Fibroblast of lung (primary cell): ENCODE results near the gene RBPJL.

ENCODE experiments used
- CTCF ChIP-seq, 2 donors: IDR thresholded peaks in 1 of 2; conservative IDR thresholded peaks in 1 of 2; 1 replicate in 1 of 2; 2 replicates in 1 of 2; pipeline ENCODE4 v1.5.1; 2011 to 2012; ENCODE audit warnings: low read length in 2 of 2, control low read depth in 1 of 2, inconsistent platforms in 1 of 2, low read depth in 1 of 2, mild to moderate bottlenecking in 1 of 2
- EZH2 ChIP-seq: IDR thresholded peaks from 2 replicates; pipeline ENCODE4 v1.5.1; 2012; ENCODE audit warnings: low read length, control low read depth, mild to moderate bottlenecking; ENCODE audit errors: missing control alignments

GRCh38 chr20:45355209-45356084 lies 48.8 kb downstream of the RBPJL start:
- TF ChIP-seq CTCF (conservative IDR thresholded peaks at IDR 0.05 in 1 of 2, IDR thresholded peaks at IDR 0.05 in 1 of 2; ENCODE audit: low read depth in 1 of 2, low read length in 2 of 2) (no peak), EZH2 (no peak)
